ENCODE results near the gene PP2D1. TPM values are rescaled to one million over a fixed set of nuclear protein-coding genes. Genes with fewer than 3 reads are reported as not detected.

PP2D1 gene
- total and polyA plus RNA-seq, 2 of the 8 experiments (the other 6 are each of a cell fraction or from before 2014, with no cell fraction given), result not detected

- Histone ChIP-seq H4K91ac (replicated peaks; ENCODE audit: insufficient read length, low read length) (no peak overlapping the region), H4K8ac (ENCODE audit: extremely low read depth, insufficient read depth, low read length) (no peak overlapping the region), H3K56ac (replicated peaks; ENCODE audit: insufficient read length, low read depth, low read length) (no peak overlapping the region), H4K20me1 (replicated peaks in 1 of 2; ENCODE audit: control insufficient read depth in 1 of 2, insufficient read depth in 2 of 2, low read length in 2 of 2) (no peaks in the 10 kb centered on the region), H3K9me3 (ENCODE audit: insufficient read depth in 2 of 2, low read depth in 1 of 2, low read length in 1 of 2) (peaks cover 0 to 4% of the 10 kb centered on the region in 2 experiments; a peak in 1 of 4 replicates), H3K14ac (ENCODE audit: insufficient read length) (no peak overlapping the region), H3K23ac (ENCODE audit: insufficient read length) (no peak overlapping the region), H3K36me3 (ENCODE audit: control insufficient read depth in 2 of 4, insufficient read depth in 4 of 4, low read length in 3 of 4) (no peaks in the 10 kb centered on the region), H3K23me2 (ENCODE audit: low read depth, low read length) (no peaks in the 10 kb centered on the region; the same call in 1 of the 2 replicates), H2AFZ (ENCODE audit: low read length) (no peak overlapping the region), H3K4me1 (replicated peaks in 1 of 4; ENCODE audit: control insufficient read depth in 3 of 4, insufficient read depth in 4 of 4, low read length in 3 of 4) (no peaks in the 10 kb centered on the region), H2BK5ac (ENCODE audit: low read depth, low read length) (no peak overlapping the region), H2BK12ac (ENCODE audit: low read depth, low read length) (no peak overlapping the region), H3K4me2 (ENCODE audit: insufficient read depth in 1 of 2, low read depth in 2 of 2, low read length in 2 of 2) (no peak overlapping the region), H2BK15ac (ENCODE audit: low read length) (no peak overlapping the region), H3K27me3 (replicated peaks in 1 of 4; ENCODE audit: control insufficient read depth in 3 of 4, extremely low read depth in 1 of 4, insufficient read depth in 3 of 4, low read length in 3 of 4) (no peaks in the 10 kb centered on the region), H3K79me1 (ENCODE audit: low read depth, low read length) (no peaks in the 10 kb centered on the region), H3K4me3 (ENCODE audit: extremely low read depth in 1 of 4, insufficient read depth in 2 of 4, low read depth in 3 of 4, low read length in 4 of 4) (no peak overlapping the region), H3K27ac (ENCODE audit: low read depth, low read length) (no peak overlapping the region), H3K18ac (ENCODE audit: extremely low read depth, low read length) (no peak overlapping the region), H3K4ac (replicated peaks; ENCODE audit: insufficient read length, low read depth, low read length) (no peak overlapping the region), H3K79me2 (ENCODE audit: control insufficient read depth in 1 of 2, insufficient read depth in 2 of 2, low read length in 2 of 2) (no peaks in the 10 kb centered on the region), H3K9ac (replicated peaks in 1 of 4; ENCODE audit: extremely low read depth in 1 of 4, low read depth in 3 of 4, low read length in 3 of 4) (no peak overlapping the region), H2AK5ac (ENCODE audit: low read depth, low read length) (no peak overlapping the region), H2BK20ac (ENCODE audit: low read length) (no peak overlapping the region), H2BK120ac (replicated peaks; ENCODE audit: low read depth, low read length) (no peak overlapping the region), H4K5ac (ENCODE audit: insufficient read length, low read depth, low read length) (no peak overlapping the region)
- POLR2A ChIA-PET (ENCODE audit: partially characterized antibody), result no interaction called here
- CTCF ChIA-PET (ENCODE audit: partially characterized antibody), result no interaction called here
- DNase-seq (ENCODE audit: low read depth in 1 of 2, low spot score in 2 of 2) (no peak), FAIRE-seq (no peak)
- 95% methylated on average over 1 of the region's 1 CpG; no CpG with 5 or more reads in 1 of the 2 experiments for WGBS, 2 experiments (ENCODE audit: extremely low coverage in 1 of 2, insufficient coverage in 1 of 2, insufficient read length in 1 of 2, insufficient replicate concordance in 2 of 2, low coverage in 1 of 2, low lambda C conversion rate in 2 of 2, missing lambda C conversion rate in 1 of 2)
- no peak for TF ChIP-seq KDM5A (IDR thresholded peaks at IDR 0.05; ENCODE audit: low read length)
- no peak for TF ChIP-seq SP2 (IDR thresholded peaks at IDR 0.05; ENCODE audit: low read length)
These were observed 73.8 kb downstream of the PP2D1 start for GRCh38 chr3:19938295-19938627.

All from H1 (cell line).